ENCODE measurements around the gene PPP1R27. TPM values are rescaled to one million over a fixed set of nuclear protein-coding genes. Genes with fewer than 3 reads are reported as not detected.

Gene PPP1R27, protein sequence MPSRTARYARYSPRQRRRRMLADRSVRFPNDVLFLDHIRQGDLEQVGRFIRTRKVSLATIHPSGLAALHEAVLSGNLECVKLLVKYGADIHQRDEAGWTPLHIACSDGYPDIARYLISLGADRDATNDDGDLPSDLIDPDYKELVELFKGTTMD
- total RNA-seq, result not detected
- long read RNA-seq, donor 1, result 0 reads
- long read RNA-seq, donor 2, result 0 reads

DNA sequence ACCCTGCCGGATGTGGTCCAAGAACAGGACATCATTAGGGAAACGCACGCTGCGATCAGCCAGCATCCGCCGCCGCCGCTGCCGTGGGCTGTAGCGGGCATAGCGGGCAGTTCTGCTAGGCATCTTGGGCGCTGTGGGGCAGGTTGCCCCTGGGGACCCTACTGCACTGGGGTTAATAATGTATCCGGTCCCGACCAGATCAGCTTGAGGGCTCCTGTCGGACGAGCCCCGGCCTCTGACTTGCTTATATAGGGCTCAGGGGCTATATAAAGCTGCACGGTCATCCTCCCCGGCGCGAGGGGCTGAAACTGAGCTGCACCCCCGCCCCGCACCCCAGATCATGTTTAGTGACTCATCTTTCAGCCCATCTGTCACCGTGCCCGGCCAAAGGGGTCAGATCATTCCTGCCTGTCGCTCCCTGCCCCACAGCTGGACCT, at the start of gene PPP1R27:
PPP1R27 (minus strand) TSS at position 220 of the 437 bp plus-strand sequence; CDS start at position 123, 97 bp downstream.
- no peak for DNase-seq (ENCODE audit: low spot score)
- intact Hi-C loops (cut with DNase I), result no loop called here

DNA sequence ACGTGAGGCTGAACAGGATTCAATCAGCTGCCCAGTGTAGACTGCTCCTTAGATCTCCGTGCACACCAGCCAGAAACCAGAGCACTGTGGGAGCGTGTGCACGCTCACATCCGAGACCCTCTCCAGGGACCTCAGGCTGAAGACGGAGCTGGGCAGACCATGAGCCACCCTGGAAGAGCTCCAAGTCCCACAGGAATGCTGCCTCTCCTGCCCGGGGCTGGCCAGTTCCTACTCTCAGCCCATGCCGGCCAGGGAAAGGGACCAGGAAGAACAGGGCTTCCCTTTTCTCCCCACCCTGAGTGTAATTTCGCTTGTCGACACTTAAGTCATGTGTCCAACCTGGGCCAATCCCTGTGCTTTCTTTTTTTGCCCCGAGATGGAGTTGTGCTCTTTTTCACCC, 49.7 kb upstream of the PPP1R27 start:
- intact Hi-C loops (cut with DNase I), result no loop called here
- no peak for DNase-seq (ENCODE audit: low spot score)

DNA sequence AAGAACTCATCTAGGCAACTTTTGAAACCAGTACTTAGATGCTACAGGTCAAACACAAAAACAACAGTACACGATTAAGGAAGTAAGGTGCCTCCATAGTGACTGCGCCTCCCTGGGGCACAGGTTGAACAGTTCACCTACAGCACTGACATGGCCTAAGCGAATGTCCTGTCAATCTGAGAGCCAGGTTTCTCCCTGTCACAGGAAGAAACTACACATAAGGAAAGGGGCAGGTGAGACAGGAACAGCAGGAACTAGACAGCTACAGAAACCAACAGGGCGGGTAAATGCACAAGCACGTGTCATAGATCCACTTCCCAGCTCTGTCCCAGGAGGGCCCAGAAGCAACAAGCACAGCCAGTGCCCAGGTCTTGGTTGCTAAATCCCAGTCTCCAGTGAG, 44.3 kb upstream of the PPP1R27 start:
- intact Hi-C loops (cut with DNase I), result no loop called here
- DNase-seq (ENCODE audit: low spot score), result no peak

DNA sequence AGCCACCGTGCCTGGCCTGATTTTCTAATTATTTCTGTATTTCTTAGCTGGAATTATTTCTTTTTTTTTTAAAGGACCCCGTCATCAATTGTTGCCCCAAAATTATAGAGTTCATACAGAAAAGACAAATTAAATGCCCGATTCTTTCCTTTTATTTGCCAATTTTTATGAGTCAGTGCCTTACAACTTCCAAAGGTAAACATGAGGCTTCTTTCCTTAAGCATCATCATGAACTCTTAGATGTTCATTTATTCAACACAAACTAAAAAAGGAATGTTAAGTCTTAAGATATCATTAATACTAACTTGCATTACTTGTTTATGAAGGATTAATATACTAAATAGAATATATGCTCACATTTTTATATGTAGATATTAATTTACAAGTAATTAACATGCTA, 43.4 kb upstream of the PPP1R27 start:
- no peak for DNase-seq (ENCODE audit: low spot score)
- intact Hi-C loops (cut with DNase I), result no loop called here

DNA sequence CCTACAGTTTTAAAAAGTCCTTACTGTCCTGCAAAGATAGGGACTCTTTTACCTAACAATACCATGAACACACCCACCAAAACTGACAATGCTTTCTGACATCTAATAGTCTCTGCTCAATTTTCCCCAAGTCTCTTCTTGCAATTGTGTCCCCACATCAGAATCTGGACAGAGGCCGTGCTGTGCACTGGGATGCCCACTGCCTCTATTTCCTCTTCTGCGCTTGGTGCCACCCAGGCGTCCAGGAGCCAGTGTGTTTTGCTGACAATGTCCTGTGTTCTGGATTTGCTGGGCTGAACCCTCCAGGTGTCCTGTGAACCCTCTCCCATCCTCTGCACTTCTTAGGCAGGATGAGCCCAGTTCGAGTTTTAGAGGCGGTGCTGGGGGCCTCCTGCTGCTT, 42.7 kb upstream of the PPP1R27 start:
- intact Hi-C loops (cut with DNase I), result no loop called here
- DNase-seq (ENCODE audit: low spot score), result no peak

DNA sequence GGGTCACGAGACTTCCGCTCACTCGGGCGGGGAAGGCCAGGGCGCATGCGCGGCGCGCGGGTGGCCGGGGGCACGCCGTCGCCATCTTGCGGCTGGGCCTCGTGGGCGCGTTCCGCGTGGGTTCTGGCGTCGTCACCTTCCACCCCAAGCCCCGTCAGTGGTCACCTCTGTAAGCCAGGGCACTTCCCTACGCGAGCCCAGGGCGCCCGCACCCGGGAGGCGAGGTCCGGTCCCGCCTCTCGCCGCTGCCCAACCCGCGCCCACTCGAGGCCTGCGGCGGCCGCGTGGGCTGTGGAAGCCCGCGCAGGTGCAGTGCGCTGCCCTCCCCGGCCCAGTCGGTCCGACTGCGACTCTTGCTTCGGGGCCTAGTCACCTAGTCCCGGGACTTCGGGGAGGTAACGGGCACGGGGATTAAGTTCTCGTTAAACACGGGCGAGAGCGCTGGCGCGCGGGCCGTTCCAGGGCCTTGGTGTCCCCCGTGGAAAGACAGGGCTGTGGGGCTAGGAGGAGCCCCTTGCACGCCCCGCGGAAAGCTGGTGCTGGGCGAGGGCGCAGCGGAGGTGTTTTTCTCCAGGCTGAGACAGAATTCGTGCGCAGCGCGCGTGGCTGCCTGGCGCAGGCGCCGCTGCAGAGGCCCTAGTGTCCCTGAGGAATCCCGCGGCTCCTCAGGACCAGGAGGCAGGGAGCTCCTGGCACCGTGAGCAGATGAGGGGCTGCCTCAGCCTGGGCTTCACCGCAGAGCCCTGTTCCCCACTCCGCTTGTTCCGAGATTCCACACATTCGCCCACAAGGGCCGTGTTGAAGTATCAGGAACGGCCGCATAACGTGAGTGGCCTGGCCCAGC, 36.8 kb upstream of the PPP1R27 start:
- intact Hi-C loops (cut with DNase I), result no loop called here

DNA sequence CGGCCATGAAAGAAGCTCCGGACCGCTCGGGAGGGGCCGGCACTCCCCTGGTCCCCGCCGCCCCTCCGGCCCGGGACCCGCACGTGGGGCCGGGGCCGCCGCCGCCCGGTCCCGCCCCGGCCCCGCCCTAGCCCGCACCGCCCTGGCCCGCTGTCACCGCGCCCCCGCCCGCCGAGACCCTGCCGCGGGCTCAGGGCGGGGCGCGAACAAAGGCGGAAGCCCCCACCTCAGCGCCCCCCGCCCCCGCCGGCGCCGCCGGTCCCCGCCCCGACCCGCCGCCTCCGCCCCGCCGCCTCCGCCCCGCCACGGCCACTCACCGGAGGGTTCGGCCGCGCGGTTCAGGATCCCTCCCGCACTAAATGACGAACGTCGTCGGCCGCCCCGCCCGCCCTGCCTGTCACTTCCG, 36.1 kb upstream of the PPP1R27 start, which contains the start of gene ARHGDIA:
ARHGDIA (minus strand) TSS at position 357 of the 406 bp plus-strand sequence. CDS start 1,407 bp downstream, outside the sequence.
- no peak for DNase-seq (ENCODE audit: low spot score)
- intact Hi-C loops (cut with DNase I), result no loop called here

More for the DNA sequence above, 36.8 kb upstream of the PPP1R27 start:
- DNase-seq (ENCODE audit: low spot score), result peak; percentile 99

DNA sequence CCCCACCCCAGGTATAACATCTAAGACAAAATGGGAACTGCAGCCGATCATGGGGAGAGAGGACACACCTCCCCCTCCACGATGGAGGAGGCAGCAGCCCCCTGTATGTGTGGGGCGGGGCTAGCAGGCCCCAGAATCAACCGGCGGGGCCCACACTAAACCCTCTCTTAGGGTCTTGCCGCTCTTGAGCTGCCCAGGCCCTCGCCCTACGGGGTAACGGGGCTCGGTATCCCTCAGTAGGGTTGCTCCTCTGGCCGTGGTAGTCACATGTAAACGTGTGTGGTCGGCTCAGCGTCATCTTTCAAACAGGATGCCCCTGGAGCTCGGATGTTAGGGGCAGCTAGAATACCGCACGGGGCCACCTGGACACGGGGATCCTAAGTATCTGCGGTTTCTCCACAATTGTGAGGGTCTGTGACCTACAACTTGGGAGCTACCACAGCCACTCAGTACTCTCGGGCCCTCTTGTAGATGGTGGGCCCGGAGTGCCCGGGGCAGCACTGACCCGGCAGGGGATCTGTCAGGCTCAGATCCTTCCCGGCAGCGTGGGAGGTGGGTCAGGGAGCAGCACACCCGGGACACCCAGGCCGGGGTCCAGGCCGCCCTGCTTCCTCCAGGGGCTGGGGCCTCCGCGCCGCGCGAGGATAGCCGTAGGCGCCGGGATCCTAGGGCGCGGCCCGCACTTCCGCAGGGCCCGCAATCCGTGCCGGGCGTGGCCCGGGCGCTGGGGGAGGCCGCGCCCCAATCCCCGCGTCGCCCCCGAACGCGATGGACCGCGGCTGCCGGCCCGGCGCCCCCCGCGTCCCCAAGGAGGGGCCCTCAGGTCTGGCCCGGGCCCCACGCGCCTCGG, 35.5 kb upstream of the PPP1R27 start:
- intact Hi-C loops (cut with DNase I), result no loop called here
- DNase-seq (ENCODE audit: low spot score), result peak; percentile 83

DNA sequence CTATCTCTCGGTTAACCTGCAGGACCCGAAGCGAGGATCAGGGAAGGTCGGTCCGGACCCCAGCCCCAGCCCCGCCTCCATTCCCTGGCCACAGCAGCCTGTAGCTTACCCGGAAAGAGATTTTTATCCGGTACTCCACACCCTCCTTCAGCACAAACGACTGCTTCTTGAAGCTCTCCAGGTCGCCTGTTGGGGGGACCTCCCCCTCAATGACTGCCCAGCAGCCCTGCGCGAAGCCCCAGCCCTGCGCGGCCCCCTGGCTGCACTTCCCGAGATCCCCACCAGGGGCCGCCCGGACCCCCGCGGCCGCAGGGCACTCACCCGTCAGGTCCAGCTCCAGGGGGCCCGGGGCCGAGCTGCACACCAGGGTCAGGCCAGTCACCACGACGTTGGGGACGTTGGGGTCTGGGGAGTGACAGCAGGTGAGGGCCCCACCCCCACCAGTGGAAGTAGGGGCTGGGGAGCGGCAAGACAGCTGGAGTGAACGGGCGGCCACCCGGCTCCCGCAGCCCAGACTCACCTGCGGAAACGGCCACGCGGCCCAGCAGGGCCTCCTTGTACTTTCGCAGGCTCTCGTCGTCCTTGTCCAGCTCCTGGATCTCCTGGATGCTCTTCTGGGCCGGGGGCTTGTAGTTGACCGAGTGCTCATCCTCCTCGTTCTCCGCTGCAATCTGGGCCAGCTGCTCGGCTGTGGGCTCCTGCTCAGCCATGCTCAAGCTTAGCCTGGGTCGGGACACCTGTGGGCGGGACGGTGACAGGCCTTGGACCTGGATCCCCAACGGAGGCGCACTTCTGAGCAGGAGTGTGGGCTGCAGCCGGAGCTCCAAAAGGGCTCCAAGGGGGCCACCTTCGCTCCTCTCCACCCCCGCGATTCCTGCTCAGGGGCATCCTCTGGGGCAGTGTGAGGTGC, 34.6 kb upstream of the PPP1R27 start:
- intact Hi-C loops (cut with DNase I), result no loop called here
- peak; percentile 85 for DNase-seq (ENCODE audit: low spot score)

DNA sequence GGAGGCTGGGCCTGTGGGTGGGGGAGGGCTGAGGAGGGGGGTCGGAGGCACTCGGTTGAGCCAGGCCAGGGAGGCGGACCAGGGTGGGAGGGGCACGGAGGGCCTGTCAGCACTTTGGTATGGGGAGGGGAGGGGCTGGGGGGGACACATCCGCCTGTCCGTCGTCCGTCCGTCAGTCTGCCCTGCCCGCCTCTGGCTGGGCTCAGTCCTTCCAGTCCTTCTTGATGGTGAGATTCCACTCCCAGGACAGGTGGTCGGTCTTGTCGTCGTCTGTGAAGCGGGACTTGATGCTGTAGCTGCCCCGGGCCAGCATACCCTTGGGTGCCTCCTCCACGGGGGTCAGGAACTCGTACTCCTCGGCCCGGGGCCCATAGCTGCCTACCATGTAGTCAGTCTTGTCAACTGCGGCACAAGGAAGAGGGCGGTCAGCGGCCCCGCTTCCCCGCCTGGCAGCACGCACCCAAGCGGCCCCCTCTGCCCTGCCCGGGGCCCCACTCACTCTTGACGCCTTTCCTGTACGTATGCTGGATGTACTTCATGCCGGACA, 33.9 kb upstream of the PPP1R27 start:
- peak; percentile 88 for DNase-seq (ENCODE audit: low spot score)
- intact Hi-C loops (cut with DNase I), result no loop called here

DNA sequence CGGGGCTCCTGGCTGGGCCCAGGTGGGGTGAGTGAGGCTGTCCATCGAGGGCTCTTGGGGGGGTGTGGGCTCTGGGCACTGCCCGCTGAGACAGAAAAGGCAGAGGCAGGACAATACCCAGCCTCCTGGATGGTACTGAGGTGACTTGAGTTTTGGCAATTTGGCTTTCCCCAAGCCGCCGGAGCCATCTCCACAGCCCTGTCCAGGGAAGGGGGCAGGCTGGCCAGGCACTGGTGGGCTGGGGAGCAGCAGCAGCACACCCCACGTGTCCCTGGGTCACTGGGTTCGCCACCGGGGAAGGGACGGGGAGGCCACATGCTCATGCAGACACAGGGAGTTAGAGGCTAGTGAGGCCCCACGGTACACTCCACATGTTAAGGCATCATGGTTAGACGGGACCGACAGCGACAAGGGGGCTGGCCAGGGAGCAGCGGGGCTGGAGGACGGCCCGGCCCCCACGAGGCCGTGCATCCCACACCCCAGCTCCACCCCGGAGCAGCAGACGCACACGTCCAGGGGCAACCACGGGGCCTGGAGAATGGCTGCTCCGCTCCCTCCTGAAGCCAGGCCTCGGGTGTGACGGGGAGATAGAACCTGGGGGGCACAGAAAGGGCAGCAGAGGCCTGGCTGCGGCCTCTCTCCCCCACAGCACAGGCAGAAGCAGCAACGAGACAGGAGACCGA, 33.3 kb upstream of the PPP1R27 start:
- intact Hi-C loops (cut with DNase I), result no loop called here
- DNase-seq (ENCODE audit: low spot score), result no peak

DNA sequence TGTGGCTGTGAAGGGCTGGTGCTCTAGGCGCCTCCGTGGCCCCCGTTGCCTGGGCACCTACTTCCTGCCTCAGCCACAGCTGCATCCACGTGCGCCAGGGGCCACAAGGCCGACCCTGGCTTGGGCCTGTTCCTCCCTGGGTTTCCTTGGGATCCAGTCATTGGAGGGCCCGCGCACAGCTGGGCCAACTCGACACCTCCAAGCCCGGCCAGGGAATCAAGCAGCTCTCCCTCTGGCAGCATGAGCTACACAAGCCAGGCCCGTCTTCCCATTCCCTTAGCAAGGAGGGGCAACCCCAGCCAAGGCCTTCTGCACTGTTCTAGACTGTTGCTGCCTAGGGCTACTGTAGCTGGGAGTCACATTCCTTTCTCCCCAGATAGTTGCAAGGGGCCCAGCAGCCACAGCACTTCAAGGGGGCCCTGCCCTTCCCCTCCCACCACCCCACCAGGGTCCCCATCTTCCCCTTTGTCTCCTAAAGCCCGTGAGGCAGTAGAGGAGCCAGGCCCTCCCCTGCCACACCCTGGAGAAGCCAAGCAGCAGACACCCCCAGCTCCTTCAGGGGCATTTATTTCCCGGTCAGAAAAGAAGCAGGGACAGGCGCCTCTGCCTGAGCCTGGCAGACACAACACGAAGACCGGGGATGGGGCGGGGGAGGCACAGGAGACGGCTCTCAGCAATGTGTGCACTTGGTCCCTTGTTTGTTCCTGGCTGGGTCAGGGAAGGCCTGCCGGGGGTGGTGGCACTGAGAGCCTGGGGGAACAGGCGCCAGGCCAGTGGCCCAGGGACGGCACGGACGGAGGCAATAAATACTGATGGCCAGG, 32.5 kb upstream of the PPP1R27 start:
- DNase-seq (ENCODE audit: low spot score), result no peak
- intact Hi-C loops (cut with DNase I), result no loop called here

DNA sequence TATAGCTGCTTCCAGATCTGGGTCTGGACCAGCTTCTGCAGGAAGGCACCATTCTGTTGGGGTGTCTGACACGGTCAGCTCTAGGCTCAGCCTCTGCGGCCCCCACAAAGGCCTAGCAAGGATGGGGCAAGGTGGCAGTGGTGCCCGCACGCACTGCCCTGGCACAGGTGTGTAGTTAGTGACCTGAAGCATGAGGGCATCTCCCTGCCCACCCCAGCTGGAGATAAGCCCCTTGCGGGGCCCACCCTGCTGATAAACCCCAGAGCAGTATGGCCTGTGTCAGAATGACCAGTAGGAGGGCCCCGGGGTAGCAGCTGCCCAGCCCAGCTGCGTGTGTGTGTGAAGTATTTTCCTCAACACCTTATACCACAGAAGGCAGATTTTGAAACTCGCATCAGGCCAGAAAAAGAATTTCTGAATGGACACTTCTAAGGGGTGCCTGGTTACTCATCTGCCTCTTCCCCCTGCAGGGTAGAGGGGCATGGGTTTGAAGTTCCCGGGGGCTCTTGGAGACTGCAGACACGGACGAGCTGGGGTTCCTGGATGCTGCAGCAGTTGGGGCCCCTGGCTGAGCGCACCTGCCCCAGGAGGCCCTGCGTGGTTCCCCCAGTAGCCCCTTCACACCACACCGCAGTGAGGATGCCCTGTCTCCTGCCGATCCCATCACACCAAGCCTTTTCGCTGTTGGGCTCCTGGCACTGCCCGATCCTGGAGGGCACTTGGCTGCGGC, 31.8 kb upstream of the PPP1R27 start:
- no peak for DNase-seq (ENCODE audit: low spot score)
- intact Hi-C loops (cut with DNase I), result no loop called here

DNA sequence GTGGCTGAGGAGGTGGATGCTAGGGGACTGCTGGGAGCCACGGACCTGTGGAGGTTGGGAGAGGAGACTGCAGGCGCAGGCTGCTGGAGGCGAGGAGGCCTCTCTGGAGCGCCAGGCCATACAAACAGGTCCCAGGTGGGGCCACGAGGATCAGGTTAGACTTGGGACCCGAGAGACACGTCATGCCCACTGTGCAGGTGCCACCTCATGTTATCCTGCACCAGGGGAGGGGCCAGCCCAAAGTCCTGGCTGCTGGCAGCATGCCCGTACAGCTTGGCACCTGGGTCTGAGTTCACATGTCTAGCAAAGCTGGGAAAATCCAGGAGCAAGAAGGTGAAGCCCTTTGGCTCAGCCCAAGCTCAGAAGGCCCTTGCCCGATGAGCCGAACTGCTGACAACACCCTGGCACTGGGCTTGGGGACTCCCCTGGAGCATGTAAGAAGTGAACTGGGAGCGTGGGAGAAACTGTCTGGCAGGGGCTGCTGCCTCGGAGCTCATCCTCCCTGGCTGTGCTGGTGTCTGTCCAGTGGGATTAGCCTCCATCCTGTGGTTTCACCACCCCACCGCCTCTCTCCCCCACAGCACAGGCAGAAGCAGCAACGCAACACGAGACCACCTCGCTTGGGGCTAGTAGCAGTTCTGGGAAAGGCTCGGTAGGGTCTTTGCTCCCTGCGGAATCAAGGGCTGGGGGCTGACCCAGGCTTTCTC, 31.0 kb upstream of the PPP1R27 start:
- DNase-seq (ENCODE audit: low spot score), result no peak
- intact Hi-C loops (cut with DNase I), result no loop called here

DNA sequence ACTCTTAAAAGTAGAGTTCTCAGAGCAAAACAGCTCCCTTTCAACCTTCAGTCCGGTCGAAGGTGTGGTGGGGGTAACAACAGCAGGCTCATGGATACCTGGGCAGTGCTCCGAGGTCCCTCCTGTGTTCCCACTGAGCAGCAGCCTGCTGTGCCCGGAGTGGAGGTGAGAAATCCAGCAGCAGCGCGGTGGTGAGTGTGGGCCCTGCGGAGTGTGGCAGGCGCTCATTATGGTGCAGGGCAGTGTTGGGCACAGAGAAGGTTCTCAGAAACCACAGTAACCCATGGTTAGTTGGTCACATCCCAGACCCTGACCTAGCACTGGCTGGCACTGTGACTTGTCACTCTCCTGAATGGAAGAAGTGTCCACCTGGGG, 30.5 kb upstream of the PPP1R27 start:
- no peak for DNase-seq (ENCODE audit: low spot score)
- intact Hi-C loops (cut with DNase I), result no loop called here

Measured in posterior vena cava (tissue), 2 donors.